GM23338 (cell line): ENCODE measurements around the gene SLC12A7. TPM values are rescaled to one million over a fixed set of nuclear protein-coding genes. Genes with fewer than 3 reads are reported as not detected.

Experiments used
- EZH2 ChIP-seq: fragments of 200-600 bp; sonication (generic); IDR thresholded peaks from one replicate; pipeline ENCODE4 v1.8.0; 2017; ENCODE audit warnings: antibody characterized with exemption, mild to moderate bottlenecking, low read depth; ENCODE audit not compliant: unreplicated experiment
- NANOG ChIP-seq: IDR thresholded peaks from 2 replicates; pipeline ENCODE4 v1.6.1; 2016; ENCODE audit warnings: antibody characterized with exemption, borderline replicate concordance
- POLR2AphosphoS5 ChIP-seq: IDR thresholded peaks from 2 replicates; pipeline ENCODE4 v1.6.1; 2016; ENCODE audit warnings: antibody characterized with exemption, low read depth
- polyA plus RNA-seq: library from polyadenylated mRNA; unstranded; fragments of >200 nt; fragmentation: Nextera tagmentation; extraction: Ambion mirVana; gene quantifications from 2 replicates; pipeline ENCODE4 v1.2.1, GENCODE V29; 2016
- total RNA-seq: library from RNA; depleted of rRNA; stranded (reverse); fragments of >200 nt; shearing (Covaris generic); gene quantifications from 2 replicates; pipeline ENCODE4 v1.2.3, GENCODE V29; 2014
- TF ChIP-seq, protein P1 (sequence below): fragments of 250-450 bp; sonication (Bioruptor Pico); IDR thresholded peaks from 2 replicates; pipeline ENCODE4 v1.5.0; 2020; ENCODE audit warnings: mild to moderate bottlenecking, moderate library complexity
- TF ChIP-seq, protein P2 (sequence below): IDR thresholded peaks from one replicate; pipeline ENCODE4 v1.6.1; 2018; ENCODE audit warnings: antibody characterized with exemption; ENCODE audit not compliant: unreplicated experiment

SLC12A7 gene
- total and polyA plus RNA-seq, 2 experiments from 2014 or later, result 7.4 to 32.2 TPM

DNA sequence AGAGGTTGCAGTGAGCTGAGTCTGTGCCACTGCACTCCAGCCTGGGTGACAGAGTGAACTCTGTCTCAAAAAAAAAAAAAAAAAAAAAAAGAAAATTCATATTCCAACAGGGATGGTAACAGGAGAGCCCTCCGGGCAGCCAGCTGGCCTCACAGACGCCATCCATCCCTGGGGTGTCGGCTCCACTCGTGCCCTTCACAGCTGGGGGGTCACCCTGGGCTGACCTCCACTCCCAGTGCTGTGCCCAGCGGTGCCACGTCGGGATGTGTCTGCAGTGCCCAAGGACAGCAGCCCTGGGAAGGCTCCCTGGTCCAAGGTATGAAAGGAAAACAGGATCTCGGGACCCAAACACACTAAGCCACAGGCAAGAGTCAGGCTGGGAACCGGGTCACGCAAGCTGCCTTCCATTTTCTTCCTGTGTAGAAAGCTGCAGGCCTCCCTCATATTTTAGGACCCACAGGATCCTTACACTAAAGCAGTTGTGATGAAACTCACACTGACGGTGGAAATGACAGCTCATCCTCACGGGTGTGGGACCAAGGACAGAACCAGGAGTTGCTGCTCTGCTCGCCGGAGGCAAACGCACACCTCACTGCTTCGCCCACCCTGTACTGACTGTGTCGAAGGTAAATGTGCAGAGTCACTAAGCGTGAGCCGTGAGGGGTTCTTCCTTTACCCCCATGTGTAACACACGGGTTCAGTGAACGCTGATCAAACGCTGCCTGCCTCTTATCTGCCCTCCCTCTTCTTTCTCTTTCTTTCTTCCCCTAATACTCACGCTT lies 5.3 kb downstream of the SLC12A7 start (continued):
- TF ChIP-seq, protein P1, sequence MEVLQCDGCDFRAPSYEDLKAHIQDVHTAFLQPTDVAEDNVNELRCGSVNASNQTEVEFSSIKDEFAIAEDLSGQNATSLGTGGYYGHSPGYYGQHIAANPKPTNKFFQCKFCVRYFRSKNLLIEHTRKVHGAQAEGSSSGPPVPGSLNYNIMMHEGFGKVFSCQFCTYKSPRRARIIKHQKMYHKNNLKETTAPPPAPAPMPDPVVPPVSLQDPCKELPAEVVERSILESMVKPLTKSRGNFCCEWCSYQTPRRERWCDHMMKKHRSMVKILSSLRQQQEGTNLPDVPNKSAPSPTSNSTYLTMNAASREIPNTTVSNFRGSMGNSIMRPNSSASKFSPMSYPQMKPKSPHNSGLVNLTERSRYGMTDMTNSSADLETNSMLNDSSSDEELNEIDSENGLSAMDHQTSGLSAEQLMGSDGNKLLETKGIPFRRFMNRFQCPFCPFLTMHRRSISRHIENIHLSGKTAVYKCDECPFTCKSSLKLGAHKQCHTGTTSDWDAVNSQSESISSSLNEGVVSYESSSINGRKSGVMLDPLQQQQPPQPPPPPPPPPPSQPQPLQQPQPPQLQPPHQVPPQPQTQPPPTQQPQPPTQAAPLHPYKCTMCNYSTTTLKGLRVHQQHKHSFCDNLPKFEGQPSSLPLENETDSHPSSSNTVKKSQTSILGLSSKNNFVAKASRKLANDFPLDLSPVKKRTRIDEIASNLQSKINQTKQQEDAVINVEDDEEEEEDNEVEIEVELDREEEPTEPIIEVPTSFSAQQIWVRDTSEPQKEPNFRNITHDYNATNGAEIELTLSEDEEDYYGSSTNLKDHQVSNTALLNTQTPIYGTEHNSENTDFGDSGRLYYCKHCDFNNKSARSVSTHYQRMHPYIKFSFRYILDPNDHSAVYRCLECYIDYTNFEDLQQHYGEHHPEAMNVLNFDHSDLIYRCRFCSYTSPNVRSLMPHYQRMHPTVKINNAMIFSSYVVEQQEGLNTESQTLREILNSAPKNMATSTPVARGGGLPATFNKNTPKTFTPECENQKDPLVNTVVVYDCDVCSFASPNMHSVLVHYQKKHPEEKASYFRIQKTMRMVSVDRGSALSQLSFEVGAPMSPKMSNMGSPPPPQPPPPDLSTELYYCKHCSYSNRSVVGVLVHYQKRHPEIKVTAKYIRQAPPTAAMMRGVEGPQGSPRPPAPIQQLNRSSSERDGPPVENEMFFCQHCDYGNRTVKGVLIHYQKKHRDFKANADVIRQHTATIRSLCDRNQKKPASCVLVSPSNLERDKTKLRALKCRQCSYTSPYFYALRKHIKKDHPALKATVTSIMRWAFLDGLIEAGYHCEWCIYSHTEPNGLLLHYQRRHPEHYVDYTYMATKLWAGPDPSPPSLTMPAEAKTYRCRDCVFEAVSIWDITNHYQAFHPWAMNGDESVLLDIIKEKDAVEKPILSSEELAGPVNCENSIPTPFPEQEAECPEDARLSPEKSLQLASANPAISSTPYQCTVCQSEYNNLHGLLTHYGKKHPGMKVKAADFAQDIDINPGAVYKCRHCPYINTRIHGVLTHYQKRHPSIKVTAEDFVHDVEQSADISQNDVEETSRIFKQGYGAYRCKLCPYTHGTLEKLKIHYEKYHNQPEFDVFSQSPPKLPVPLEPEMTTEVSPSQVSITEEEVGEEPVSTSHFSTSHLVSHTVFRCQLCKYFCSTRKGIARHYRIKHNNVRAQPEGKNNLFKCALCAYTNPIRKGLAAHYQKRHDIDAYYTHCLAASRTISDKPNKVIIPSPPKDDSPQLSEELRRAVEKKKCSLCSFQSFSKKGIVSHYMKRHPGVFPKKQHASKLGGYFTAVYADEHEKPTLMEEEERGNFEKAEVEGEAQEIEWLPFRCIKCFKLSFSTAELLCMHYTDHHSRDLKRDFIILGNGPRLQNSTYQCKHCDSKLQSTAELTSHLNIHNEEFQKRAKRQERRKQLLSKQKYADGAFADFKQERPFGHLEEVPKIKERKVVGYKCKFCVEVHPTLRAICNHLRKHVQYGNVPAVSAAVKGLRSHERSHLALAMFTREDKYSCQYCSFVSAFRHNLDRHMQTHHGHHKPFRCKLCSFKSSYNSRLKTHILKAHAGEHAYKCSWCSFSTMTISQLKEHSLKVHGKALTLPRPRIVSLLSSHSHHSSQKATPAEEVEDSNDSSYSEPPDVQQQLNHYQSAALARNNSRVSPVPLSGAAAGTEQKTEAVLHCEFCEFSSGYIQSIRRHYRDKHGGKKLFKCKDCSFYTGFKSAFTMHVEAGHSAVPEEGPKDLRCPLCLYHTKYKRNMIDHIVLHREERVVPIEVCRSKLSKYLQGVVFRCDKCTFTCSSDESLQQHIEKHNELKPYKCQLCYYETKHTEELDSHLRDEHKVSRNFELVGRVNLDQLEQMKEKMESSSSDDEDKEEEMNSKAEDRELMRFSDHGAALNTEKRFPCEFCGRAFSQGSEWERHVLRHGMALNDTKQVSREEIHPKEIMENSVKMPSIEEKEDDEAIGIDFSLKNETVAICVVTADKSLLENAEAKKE (CRISPR knock-in tag), result no peak
- TF ChIP-seq NANOG, result no peak
- no peak for TF ChIP-seq EZH2
- TF ChIP-seq, protein P2, sequence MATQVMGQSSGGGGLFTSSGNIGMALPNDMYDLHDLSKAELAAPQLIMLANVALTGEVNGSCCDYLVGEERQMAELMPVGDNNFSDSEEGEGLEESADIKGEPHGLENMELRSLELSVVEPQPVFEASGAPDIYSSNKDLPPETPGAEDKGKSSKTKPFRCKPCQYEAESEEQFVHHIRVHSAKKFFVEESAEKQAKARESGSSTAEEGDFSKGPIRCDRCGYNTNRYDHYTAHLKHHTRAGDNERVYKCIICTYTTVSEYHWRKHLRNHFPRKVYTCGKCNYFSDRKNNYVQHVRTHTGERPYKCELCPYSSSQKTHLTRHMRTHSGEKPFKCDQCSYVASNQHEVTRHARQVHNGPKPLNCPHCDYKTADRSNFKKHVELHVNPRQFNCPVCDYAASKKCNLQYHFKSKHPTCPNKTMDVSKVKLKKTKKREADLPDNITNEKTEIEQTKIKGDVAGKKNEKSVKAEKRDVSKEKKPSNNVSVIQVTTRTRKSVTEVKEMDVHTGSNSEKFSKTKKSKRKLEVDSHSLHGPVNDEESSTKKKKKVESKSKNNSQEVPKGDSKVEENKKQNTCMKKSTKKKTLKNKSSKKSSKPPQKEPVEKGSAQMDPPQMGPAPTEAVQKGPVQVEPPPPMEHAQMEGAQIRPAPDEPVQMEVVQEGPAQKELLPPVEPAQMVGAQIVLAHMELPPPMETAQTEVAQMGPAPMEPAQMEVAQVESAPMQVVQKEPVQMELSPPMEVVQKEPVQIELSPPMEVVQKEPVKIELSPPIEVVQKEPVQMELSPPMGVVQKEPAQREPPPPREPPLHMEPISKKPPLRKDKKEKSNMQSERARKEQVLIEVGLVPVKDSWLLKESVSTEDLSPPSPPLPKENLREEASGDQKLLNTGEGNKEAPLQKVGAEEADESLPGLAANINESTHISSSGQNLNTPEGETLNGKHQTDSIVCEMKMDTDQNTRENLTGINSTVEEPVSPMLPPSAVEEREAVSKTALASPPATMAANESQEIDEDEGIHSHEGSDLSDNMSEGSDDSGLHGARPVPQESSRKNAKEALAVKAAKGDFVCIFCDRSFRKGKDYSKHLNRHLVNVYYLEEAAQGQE, result no peak
- TF ChIP-seq POLR2AphosphoS5, result no peak
